Small intestine (tissue), 4 donors: ENCODE measurements around the gene PGM5. TPM values are rescaled to one million over a fixed set of nuclear protein-coding genes. Genes with fewer than 3 reads are reported as not detected.

ENCODE experiments used
- polyA plus RNA-seq, 4 donors: library from polyadenylated mRNA; stranded (reverse) in 3 of 4; unstranded in 1 of 4; fragments of 200-250 nt in 3 of 4; fragments of 120-200 nt in 1 of 4; gene quantifications; one replicate each; pipeline versions ENCODE4 v1.2.1 to v1.2.3, GENCODE V29; 2013
- donor health status: healthy with polysubstance abuse.
- donor health status: Bipolar disorder and iron deficiency.
- donor health status: healthy.

PGM5 gene
- polyA plus RNA-seq, 4 donors = 1.6 to 21.8 (median 6.7) TPM

Other genes with a start within 250 kb of the PGM5 start
- gene ZNG1C, start 114.6 kb upstream of the PGM5 start, polyA plus RNA-seq = 10 to 100 TPM; 14.1 to 44.5 (median 22.7) TPM
- gene FOXD4L3, start 53.7 kb upstream of the PGM5 start, polyA plus RNA-seq = under 1 TPM in 3 of 4 donors, not detected in 1; 0.03 to 0.45 (median 0.06) TPM
- 10 to 100 TPM in 1 of 4 donors, under 1 TPM in 2, not detected in 1; 0.10 to 19.4 (median 0.89) TPM for gene TMEM252, start 184.3 kb downstream of the PGM5 start, polyA plus RNA-seq